Fibroblast of lung (primary cell): Measurements from ENCODE around the gene RIPOR2.

Experiments used
- CTCF ChIP-seq, 2 donors: IDR thresholded peaks in 1 of 2; conservative IDR thresholded peaks in 1 of 2; 1 replicate in 1 of 2; 2 replicates in 1 of 2; pipeline ENCODE4 v1.5.1; 2011 to 2012; ENCODE audit warnings: low read length in 2 of 2, control low read depth in 1 of 2, inconsistent platforms in 1 of 2, low read depth in 1 of 2, mild to moderate bottlenecking in 1 of 2
- EZH2 ChIP-seq: IDR thresholded peaks from 2 replicates; pipeline ENCODE4 v1.5.1; 2012; ENCODE audit warnings: low read length, control low read depth, mild to moderate bottlenecking; ENCODE audit errors: missing control alignments

GRCh38 chr6:24880451-24880850 is 55.3 kb downstream of the RIPOR2 start:
- TF ChIP-seq CTCF (conservative IDR thresholded peaks at IDR 0.05 in 1 of 2, IDR thresholded peaks at IDR 0.05 in 1 of 2; ENCODE audit: low read depth in 1 of 2, low read length in 2 of 2) (no peak), EZH2 (no peak)
